ENCODE data around the gene AGBL1.

AGBL1 gene

DNA sequence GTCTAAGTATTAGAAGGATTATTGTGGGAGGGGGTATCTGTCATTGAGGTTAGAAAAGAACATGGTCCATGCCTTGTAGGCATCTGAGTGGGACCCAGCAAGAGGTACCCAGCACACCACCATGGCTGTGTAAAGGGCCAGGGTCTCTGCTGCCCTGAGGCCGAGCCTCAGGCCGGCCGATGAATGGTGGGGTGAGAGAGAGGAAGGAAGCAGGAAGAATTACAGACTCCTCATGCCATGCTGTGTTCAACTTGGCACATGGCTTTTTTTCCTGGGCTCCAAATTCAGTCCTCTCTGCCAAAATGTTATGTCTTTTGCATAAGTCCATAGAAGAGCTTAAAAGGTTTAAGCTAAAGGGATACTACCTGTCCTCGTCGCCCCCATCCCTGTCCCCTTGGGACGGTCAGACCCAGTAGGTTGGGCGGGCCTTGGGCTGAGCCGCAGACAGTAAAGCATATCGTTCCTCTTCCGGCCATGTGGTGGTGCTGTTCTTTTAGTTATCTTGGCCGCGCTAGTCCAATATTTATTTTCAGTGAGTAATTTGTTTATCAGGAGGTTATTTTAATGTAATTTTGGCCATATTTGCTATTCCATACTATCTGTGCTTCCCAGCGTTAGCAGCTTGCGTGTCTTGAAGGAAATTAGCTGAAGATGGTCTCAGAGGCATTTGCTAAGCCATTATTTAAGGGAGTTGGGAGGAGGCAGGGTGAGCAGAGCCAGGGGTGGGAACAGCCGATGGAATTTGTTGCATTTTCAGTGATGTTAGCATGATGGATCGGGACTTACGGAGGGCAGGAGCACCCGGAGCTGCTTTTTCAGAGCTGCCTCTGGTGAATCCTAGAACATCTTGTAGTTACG is 152.4 kb downstream of the AGBL1 start:
- no peak for DNase-seq (ENCODE audit: extremely low read depth in 1 of 2, low read depth in 1 of 2)

DNA sequence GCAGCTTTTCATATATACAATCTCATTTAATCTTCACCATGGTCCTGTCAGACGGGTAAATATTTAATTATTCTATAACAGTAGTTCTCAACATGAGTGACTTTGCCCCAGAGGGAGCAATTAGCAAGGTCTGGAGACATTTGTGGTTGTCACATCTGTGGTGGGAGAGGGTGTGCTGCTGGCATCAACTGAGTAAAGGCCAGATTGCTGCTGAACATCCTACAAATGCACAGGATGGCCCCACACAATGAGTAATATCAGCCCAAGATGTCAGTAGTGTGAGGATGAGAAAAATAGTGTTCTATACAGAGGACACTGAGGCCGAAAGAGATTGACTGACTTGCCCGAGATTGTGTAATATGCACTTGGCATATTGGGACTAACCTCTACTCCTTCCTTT is 156.0 kb downstream of the AGBL1 start:
- no peak for DNase-seq (ENCODE audit: extremely low read depth in 1 of 2, low read depth in 1 of 2)

DNA sequence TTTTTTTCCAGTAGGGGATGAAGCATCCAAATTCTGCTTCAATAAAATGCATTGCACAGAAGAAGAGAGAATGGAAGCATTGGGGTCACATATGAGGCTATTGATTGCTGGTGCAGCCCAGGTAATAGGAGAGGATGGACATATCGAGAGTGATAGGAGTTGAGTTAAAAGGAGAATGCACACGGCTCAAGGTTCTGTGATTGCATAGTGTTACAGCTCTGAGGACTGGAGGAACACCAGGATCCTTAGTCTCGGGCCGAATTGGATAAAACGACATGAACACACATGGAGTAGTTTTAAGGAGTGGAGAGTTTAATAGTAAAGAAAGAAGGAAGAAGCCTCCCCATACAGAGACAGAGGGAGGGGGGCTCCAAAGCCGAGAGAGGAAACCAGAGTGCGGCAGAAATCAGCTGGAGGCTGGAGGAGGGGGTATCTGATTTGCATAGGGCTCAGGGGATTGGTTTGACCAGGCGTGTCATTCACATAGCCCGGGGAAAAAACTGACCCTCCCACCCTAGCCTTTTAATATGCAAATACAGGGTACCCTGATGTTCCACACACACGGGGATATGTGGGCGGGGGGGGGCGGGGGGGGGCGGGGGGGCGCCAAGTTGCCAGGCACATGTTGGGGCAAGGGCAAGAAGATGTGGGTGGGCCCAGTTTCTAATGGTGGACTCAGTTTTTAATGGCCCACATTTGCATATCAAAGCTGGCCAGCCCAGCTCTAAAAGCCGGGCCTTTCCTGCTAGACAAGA is 156.9 kb downstream of the AGBL1 start:
- DNase-seq (ENCODE audit: extremely low read depth in 1 of 2, low read depth in 1 of 2): no peak

DNA sequence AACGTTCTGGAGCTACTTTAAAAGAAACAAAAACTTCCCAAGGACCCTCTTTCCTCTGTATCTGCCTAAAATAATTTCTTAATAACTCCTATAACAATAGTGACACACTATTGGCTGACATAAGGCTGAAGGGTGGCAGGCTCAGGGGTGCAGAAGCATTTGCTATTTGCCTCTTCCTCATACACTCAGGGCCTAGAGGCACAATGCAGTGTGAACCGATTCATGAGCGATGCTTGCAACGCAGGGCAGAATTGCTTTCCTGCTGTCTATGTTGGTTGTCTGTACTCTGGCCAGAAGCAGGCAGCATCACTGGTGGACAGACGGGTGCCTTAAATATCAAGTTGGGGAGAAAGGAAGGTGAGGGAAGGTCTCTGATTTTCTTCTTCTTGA is 157.4 kb downstream of the AGBL1 start:
- DNase-seq (ENCODE audit: extremely low read depth in 1 of 2, low read depth in 1 of 2): no peak

DNA sequence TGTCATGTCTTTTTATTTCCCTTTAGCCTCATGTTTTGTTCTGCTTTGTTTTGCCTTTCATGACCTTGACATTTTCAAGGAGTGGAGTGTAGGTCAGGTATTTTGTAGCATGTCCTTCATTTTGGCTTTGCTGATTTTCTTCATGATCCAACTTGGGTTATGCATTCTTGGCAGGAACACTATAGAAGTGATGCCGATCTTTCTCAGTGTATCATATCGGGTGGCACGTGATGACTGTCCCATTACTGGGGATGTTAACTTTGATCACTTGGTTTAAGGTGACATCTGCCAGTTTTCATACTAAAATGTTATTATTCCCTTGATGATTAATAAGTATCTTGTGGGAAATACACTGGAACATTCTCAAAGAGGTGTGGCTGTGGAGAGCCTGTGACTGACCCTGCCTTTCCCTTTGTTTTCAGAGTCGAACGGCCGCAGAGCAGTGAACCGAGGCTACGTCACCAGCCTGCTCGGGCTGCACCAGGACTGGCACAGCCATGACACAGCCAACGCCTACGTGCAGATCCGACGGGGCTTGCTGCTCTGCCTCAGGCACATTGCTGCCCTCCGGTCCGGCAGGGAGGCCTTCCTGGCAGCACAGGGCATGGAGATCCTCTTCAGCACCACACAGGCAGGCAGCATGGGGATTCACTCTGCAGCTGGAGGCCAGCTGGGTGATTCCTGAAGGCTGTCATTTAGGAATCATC is 167.7 kb downstream of the AGBL1 start:
- DNase-seq (ENCODE audit: extremely low read depth in 1 of 2, low read depth in 1 of 2): no peak

DNA sequence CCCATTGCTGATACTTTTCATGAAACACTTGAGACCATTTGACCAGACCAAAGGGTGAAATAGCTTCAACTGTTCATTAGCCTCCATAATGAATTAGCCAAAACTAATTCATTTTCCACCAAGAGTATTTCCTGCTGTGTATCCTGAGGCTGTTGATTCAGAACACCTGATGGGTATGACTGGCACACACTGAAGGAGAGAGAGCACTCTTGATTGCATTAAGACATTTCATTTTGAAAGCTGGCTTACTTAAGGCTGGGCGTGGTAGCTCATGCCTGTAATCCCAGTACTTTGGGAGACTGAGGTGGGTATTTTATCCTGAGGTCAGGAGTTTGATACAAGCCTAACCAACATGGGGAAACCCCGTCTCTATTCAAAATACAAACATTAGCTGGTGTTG is 175.6 kb downstream of the AGBL1 start:
- DNase-seq (ENCODE audit: extremely low read depth in 1 of 2, low read depth in 1 of 2): no peak

DNA sequence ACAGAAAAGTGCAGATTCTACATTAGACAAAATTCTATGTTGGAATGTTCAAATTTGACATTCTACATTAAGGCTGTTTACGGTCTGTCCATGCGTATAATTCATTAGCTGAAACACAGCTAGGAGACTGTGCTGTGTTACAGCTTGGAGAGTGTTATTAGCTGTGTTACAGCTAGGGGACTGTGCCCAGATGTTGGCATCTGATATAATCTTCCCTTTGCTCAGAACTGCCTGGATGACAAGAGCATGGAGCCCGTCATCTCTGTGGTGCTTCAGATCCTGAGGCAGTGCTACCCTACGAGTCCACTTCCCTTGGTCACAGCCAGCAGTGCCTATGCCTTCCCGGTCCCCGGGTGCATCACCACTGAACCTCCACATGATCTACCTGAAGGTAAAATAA is 177.0 kb downstream of the AGBL1 start:
- DNase-seq (ENCODE audit: extremely low read depth in 1 of 2, low read depth in 1 of 2): no peak

DNA sequence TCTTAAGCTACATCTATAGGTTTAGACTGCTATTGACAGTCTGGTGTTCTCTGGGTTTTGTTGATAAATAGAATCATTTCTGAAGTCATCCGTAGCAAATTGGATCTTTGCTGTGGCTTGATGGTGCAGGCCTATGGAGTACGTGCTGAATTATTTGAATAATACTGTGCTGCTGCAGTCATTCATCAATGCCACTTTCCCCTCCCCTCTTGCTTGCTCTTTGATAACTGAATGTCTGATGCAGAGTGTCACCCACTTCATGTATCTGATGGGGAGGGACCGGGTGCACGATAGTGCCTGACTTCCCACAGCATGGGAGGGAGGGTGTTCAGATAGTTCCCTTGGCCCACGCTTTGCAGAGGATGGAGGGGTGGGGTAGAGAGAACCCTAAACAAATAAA is 179.9 kb downstream of the AGBL1 start:
- DNase-seq (ENCODE audit: extremely low read depth in 1 of 2, low read depth in 1 of 2): no peak

DNA sequence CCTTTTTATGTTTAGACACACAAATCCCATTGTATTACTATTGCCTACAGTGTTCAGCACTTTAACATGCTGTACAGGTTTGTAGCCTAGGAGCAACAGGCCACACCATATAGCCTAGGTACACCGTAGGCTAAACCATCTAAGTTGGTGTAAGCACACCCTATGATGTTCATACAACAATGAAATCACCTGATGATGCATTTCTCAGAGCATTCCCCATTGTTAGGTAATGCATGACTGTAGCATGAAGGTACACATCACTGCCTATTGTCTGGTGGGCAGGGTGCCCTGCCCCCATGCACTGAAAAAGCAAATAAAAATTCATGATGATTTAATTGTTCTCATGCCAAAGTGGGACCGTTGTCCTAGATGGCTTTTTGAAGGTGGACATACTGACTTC is 183.6 kb downstream of the AGBL1 start:
- no peak for DNase-seq (ENCODE audit: extremely low read depth in 1 of 2, low read depth in 1 of 2)

DNA sequence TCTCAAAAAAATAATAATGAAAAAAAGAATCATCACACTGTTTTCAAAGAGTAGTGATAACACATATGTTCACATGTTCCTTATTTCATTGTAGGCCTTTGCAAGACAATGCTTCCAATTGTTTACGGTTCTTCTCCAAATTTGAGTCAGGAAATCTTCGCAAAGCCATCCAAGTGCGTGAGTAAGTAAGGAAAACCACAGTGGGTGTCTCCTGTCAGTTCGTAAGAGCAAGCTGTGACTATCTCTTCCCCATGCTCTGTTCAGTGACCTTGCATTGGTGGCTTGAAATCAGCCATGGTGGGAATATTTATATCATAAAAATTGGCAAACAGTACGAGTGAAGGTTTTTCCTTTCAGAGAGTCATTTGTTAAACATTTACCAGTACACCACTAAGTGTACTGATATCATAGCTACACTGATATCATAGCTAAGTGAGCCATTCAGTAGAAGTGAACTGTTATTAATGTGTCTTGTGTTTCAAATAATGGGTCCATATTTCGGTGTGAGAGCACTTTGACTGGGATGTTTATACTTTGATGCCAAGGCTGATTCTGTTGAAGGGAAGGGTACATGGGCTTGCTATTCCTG is 187.3 kb downstream of the AGBL1 start:
- no peak for DNase-seq (ENCODE audit: extremely low read depth in 1 of 2, low read depth in 1 of 2)

DNA sequence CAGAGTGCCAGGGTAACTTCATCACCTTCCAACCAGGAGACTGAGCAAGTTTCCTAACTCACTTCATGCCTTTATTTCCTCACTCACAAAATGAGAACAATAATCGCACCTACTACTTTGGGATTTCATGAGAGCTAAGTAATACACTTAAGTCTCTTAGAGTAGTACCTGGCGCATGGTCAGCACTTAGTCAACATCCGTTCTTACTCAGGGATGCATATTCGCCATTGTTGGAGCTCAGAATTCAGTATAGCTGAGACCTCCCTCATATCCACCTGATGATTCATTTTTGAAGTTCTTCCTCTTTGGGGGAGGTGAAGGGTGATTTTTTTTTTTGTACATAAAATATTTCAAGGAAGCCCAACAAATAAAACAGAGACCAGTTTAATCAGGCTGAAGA is 188.2 kb downstream of the AGBL1 start:
- DNase-seq (ENCODE audit: extremely low read depth in 1 of 2, low read depth in 1 of 2): no peak

DNA sequence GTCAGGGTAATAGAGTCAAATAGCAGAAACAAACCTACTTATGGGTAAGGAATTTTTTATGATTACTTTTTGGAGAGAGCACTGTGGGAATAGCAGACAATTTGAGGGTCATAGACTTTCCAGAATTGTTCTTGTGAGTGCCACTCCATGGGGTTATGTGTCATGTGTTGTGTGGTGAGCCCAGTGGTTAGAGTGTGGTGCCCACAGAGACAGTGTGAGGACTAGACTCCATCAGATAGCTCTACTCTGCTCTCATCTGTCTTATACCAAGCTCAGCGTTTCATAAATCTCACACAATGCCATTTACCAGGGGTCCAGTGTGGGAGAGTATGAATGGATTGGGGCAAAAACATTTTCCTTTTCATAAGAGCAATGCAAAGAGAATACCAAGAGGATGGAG is 188.9 kb downstream of the AGBL1 start:
- DNase-seq (ENCODE audit: extremely low read depth in 1 of 2, low read depth in 1 of 2): no peak

DNA sequence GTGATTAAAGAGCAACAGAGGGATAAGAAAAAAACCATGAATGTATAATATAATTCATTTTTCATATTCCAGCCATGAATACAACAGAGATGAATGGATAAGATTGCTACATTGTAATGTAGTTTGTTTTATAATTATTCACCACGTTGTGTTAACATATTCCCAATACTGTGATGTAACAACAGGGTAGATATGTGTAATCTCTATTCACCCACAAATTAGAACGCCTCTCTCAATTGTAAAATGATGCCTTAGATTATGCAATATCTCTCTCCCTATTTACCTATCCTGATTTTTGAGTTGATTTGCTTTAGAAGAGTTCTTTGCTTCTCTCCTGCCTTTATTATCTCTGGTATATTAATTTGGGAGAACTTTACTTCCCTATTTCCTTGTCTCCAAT is 193.6 kb downstream of the AGBL1 start:
- DNase-seq (ENCODE audit: extremely low read depth in 1 of 2, low read depth in 1 of 2): no peak

DNA sequence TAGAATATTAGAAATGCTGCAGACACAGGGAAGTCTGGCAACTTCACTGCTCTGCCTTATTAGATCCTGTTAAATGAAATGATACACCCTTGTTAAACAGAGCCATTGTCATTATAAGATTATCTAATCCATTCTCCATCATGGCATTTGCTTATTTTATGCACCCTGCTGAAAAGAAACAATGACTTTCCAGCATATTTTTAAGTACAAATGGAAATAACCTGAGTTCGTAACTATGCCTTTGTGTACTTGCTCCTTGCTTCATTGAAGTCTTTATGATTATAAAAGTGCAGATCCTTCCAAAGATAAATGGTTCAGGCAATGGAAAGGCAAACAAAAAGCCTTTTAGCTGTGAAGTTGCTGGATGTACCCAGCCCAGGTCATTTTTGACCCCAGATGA is 195.7 kb downstream of the AGBL1 start:
- DNase-seq (ENCODE audit: extremely low read depth in 1 of 2, low read depth in 1 of 2): no peak

DNA sequence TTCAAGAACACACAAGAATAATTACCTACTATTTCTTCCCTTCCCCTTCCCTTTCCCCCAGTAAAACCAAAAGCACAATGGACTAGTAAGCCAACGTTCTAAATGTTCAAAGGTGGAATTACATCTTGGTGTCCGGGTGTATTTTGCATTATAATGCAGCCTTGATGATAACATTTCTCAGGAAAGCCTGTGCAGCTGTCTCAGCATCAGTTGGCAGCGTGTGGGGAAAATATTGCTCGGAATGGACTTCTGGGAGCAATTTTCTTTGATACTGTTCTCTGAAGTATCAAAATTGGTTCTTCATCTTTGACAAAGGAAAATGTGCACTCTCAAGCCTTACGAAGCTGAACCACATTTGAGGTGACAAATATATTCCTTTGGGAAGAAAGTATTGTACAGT is 198.9 kb downstream of the AGBL1 start:
- no peak for DNase-seq (ENCODE audit: extremely low read depth in 1 of 2, low read depth in 1 of 2)

DNA sequence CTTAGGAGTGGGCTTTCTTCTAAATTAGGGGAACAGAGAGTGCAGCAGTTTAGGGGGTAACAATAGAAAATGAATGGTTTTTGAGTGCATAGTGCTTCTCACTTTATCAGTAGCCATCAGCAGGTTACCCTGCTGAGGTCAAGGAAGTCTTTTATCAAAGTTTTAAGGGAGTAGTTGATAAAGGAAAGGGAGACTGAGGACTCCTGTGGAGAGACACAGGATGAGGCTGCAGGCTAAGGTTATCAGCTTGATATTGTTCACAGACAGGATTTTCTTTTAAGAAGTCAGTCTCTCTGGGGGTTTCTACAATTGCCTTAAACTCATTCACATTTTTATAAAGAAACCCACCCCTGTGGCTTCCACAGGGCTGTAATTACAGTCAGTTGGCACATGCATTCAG is 205.0 kb downstream of the AGBL1 start:
- no peak for DNase-seq (ENCODE audit: extremely low read depth in 1 of 2, low read depth in 1 of 2)

DNA sequence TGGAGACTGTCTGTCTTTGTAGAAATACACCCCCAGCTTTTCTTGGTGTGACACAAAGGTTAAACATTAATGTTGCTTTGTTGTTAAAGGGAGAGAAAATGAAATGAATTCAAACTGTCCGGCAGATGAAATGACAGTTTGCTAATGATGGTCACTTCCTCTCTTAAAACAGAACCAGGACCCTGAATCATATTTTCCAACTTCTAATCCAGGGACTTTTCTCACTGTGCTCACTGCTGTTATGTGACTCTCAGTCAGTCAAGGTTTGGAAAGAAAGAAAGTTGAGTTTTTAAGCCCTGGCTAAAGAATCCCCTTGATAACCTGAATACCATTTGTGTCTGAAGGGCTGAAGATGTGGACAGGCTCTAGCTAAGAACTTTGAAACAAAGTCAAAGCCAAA is 215.8 kb downstream of the AGBL1 start:
- no peak for DNase-seq (ENCODE audit: extremely low read depth in 1 of 2, low read depth in 1 of 2)

DNA sequence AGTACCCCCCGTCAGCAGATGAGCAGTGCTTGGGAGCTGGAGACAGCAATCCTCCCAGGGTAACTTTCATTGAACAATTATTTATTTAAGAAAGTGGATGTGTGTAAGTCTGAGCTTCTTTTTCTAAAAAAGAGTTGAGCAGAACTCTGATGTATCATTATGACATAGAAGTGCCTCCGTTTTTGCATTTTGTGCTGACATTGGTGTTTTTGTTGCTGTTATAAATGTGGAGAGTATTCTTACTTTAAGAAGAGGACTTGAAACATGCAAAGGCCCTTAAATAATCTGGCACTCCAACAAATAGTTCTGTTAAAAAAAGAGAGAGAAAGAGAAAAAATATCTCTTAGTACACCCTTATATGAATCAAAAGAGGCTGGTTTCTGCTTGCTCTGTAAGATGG is 217.1 kb downstream of the AGBL1 start:
- DNase-seq (ENCODE audit: extremely low read depth in 1 of 2, low read depth in 1 of 2): no peak

DNA sequence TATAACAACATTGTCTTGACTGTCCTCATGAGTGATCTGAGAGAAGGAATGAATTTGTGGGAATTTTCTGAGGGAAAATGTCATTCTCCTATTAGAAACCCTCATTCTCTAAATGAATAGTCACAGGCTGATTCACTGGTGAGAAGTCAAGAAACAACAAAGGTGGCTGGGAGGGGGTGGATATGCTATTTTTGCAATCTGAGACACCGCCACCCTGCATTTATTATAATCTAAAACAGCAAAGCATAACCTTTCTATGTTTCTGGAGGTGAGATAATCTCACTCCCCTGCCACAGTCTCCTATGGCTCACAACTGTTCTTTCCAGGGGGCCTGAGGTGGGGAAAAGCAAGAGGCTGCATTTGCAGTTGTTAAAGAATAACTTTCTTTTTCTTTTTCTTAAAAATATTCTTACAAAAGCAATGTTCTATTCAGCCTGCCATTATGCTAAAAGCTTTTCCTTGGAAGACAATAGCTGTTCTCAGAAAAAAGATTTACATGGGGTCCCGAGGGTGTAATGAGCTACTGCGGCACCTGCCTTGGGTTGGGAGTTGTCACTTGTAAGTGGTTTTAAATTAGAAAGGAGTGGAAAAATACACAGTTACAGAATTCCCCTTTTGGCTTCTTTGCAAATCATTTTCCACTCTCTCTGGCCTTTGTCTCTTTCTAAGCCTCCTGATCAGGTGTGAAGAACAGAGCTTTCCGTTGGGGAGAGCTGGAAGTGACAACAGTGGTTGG is 220.9 kb downstream of the AGBL1 start:
- no peak for DNase-seq (ENCODE audit: extremely low read depth in 1 of 2, low read depth in 1 of 2)

DNA sequence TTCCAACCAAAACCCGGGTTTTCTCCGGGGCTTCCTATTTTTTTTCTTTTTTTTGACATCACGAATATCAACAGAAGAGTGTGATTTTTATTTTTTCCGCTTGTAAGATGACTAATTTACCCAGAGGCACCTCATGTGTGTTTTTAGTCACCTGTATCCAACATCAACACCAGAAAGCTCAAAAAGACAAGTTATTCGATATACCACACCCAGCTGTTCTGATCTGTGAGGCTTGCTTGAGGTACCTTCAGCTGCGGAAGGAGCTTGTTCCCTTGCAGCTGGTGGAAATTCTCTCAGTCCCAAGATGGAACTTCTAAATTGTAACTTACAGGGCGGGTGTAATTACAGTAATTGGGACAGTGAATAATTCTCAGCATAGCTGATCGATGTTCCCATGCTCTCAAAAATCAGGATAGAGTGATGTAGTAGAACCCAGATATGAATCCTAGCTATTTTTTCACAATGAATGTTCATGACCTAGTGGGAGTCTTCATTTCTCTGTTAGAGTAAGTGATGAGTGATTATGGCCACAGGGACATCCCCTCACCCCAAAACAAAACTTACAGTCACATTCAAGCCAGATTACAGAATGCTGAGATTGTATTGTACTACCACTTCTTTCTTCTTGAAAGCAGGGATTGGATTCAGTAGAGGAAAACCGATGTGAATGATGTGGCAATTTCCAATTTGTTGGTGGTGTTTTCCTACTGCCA is 232.1 kb downstream of the AGBL1 start:
- DNase-seq (ENCODE audit: extremely low read depth in 1 of 2, low read depth in 1 of 2): no peak
